HG03097 (cell line): ENCODE measurements around the gene ZBTB44.

Source experiments
- ATAC-seq: cut with Tn5 transposase; IDR thresholded peaks from one replicate; pipeline ENCODE4 v1.9.1; 2021; ENCODE audit not compliant: unreplicated experiment, low FRiP score

Gene ZBTB44

GRCh38 chr11:130180491-130180890 is 134.2 kb downstream of the ZBTB44 start:
- no peak for ATAC-seq

- no peak for ATAC-seq
Observed at GRCh38 chr11:130179396-130180306, 135.1 kb downstream of the ZBTB44 start.

GRCh38 chr11:130178441-130179339 is 136.0 kb downstream of the ZBTB44 start:
- ATAC-seq: no peak

GRCh38 chr11:130177782-130178181 is 136.9 kb downstream of the ZBTB44 start:
- ATAC-seq: no peak
